Endothelial cell of umbilical vein (primary cell): ENCODE results near the gene EVA1A. TPM values are rescaled to one million over a fixed set of nuclear protein-coding genes. Genes with fewer than 3 reads are reported as not detected.

ENCODE experiments used
- BruUV-seq: library from RNA; stranded (reverse); fragments of 400-500 nt; replicated peaks from 2 replicates; lab custom pipeline; 2021; lab: Mats Ljungman, UMichigan
- CTCF ChIA-PET: fragments of 300-600, 350-600 bp; sonication (Branson Sonifier 250); formaldehyde crosslinking; loops from one replicate; lab custom pipeline; 2021; ENCODE audit warnings: antibody characterized with exemption, inconsistent platforms; lab: Charles Lee
- POLR2A ChIA-PET: fragments of 300-600, 350-600 bp; sonication (Branson Sonifier 250); formaldehyde crosslinking; loops from one replicate; lab custom pipeline; 2021; ENCODE audit warnings: antibody characterized with exemption, inconsistent platforms; lab: Charles Lee
- DNase-seq: peaks from one replicate; pipeline ENCODE4 v3.0.0-alpha.2; 2011; ENCODE audit warnings: low read depth, low spot score
- FAIRE-seq: peaks from 2 replicates; lab custom pipeline; 2011; peaks lifted over from hg19 to GRCh38; lab: Jason Lieb, UNC
- H2AFZ ChIP-seq: 2 replicates; pipeline ENCODE4 v1.6.0; 2012; ENCODE audit warnings: low read depth, low read length, control low read depth, inconsistent platforms
- H3K27ac ChIP-seq: 2 replicates; pipeline ENCODE4 v1.5.1; 2011; ENCODE audit warnings: low read depth, mild to moderate bottlenecking, control low read depth, low read length, moderate library complexity; ENCODE audit not compliant: insufficient read depth
- H3K27me3 ChIP-seq, 2 experiments: 2 replicates each; pipeline versions ENCODE4 v1.6.0 to v1.6.1; 2011; ENCODE audit warnings: low read length in 2 of 2, mixed read lengths in 1 of 2; ENCODE audit not compliant: control insufficient read depth in 2 of 2, insufficient read depth in 2 of 2
- H3K36me3 ChIP-seq, 2 experiments: 2 replicates in 1 of 2; 3 replicates in 1 of 2; pipeline ENCODE4 v1.5.1; 2011; ENCODE audit warnings: low read length in 2 of 2, mild to moderate bottlenecking in 1 of 2, moderate library complexity in 1 of 2; ENCODE audit not compliant: control insufficient read depth in 2 of 2, insufficient read depth in 2 of 2; ENCODE audit errors: extremely low read depth in 1 of 2
- H3K4me1 ChIP-seq: 3 replicates; pipeline ENCODE4 v1.5.1; 2011; ENCODE audit warnings: mild to moderate bottlenecking, low read length; ENCODE audit not compliant: control insufficient read depth, insufficient read depth; ENCODE audit errors: extremely low read depth
- H3K4me2 ChIP-seq: 2 replicates; pipeline ENCODE4 v1.6.1; 2011; ENCODE audit warnings: low read length, control low read depth, mixed read lengths; ENCODE audit not compliant: insufficient read depth
- H3K4me3 ChIP-seq, 3 experiments: fragments of 200-600 bp in 1 of 3; sonication (generic), shearing (Covaris generic) in 1 of 3; replicated peaks in 1 of 3; 2 replicates each; pipeline ENCODE4 v1.5.1; 2011 to 2016; ENCODE audit warnings: control low read depth in 3 of 3, low read length in 3 of 3, mild to moderate bottlenecking in 2 of 3, inconsistent platforms in 1 of 3, low read depth in 1 of 3, moderate library complexity in 1 of 3; ENCODE audit not compliant: insufficient read depth in 1 of 3
- H3K79me2 ChIP-seq: 2 replicates; pipeline ENCODE4 v1.6.0; 2012; ENCODE audit warnings: low read length, inconsistent platforms; ENCODE audit not compliant: control insufficient read depth, insufficient read depth
- H3K9ac ChIP-seq: replicated peaks from 2 replicates; pipeline ENCODE3; 2011; ENCODE audit warnings: low read length, control low read depth; ENCODE audit not compliant: insufficient read depth; ENCODE audit errors: extremely low read depth
- H3K9me1 ChIP-seq: replicated peaks from 3 replicates; pipeline ENCODE4 v1.6.0; 2011; ENCODE audit warnings: mild to moderate bottlenecking, low read length; ENCODE audit not compliant: control insufficient read depth, insufficient read depth; ENCODE audit errors: extremely low read depth
- H3K9me3 ChIP-seq: replicated peaks from 2 replicates; pipeline ENCODE4 v1.5.1; 2012; ENCODE audit warnings: low read length, inconsistent platforms; ENCODE audit not compliant: control insufficient read depth, insufficient read depth
- H4K20me1 ChIP-seq: replicated peaks from 2 replicates; pipeline ENCODE3; 2011; ENCODE audit warnings: mild to moderate bottlenecking, low read length; ENCODE audit not compliant: control insufficient read depth, insufficient read depth; ENCODE audit errors: extremely low read depth
- EZH2 ChIP-seq: IDR thresholded peaks from 2 replicates; pipeline ENCODE4 v1.6.1; 2012; ENCODE audit warnings: borderline replicate concordance, low read depth, mild to moderate bottlenecking, moderate library complexity, low read length, inconsistent platforms; ENCODE audit not compliant: severe bottlenecking
- FOS ChIP-seq: IDR thresholded peaks from 2 replicates; pipeline ENCODE4 v1.6.1; 2011; ENCODE audit warnings: mild to moderate bottlenecking, low read length, moderate library complexity, borderline replicate concordance; ENCODE audit not compliant: insufficient read depth
- GATA2 ChIP-seq: IDR thresholded peaks from 2 replicates; pipeline ENCODE4 v1.7.0; 2011; ENCODE audit warnings: low read depth, mild to moderate bottlenecking, moderate library complexity, mixed read lengths, low read length; ENCODE audit not compliant: insufficient read length, insufficient read depth
- JUN ChIP-seq: IDR thresholded peaks from 2 replicates; pipeline ENCODE4 v1.6.1; 2011; ENCODE audit warnings: borderline replicate concordance, low read depth; ENCODE audit not compliant: insufficient read length, insufficient read depth
- MAX ChIP-seq: IDR thresholded peaks from 2 replicates; pipeline ENCODE4 v1.6.1; 2011; ENCODE audit not compliant: insufficient read depth, insufficient read length
- MYC ChIP-seq: IDR thresholded peaks from one replicate; pipeline ENCODE4 v1.6.1; 2011; ENCODE audit warnings: mild to moderate bottlenecking, low read depth, low read length
- POLR2A ChIP-seq: IDR thresholded peaks from 2 replicates; pipeline ENCODE4 v1.6.1; 2012; ENCODE audit warnings: low read depth, mild to moderate bottlenecking, control low read depth, low read length
- POLR2AphosphoS5 ChIP-seq: IDR thresholded peaks from 2 replicates; pipeline ENCODE4 v1.6.1; 2012; ENCODE audit warnings: low read depth, mild to moderate bottlenecking, control low read depth, low read length, moderate library complexity; ENCODE audit not compliant: insufficient read depth
- dilution Hi-C: fragments of 300-500 bp; cut with MboI; formaldehyde crosslinking; loops from one replicate; pipeline ENCODE4 v1.15.0; 2019; ENCODE audit warnings: low sequenced_read_pairs; ENCODE audit not compliant: extremely low pct_ligation_motif_present
- intact Hi-C: fragments of 100-400 bp; cut with micrococcal nuclease; formaldehyde crosslinking; loops from one replicate; pipeline ENCODE4 v1.10.0; 2022
- polyA plus RNA-seq, 4 experiments: library from polyadenylated mRNA; depleted of rRNA in 3 of 4; stranded (reverse) in 3 of 4; unstranded in 1 of 4; fragments of >200 nt; gene quantifications; 2 replicates each; pipeline versions ENCODE4 v1.2.1 to v1.2.3, GENCODE V29; 2011 to 2012; ENCODE audit warnings: missing spikeins in 1 of 4
- total RNA-seq: library from RNA; stranded (reverse); gene quantifications from 2 replicates; pipeline ENCODE4 v1.2.3, GENCODE V29; 2021
- TF ChIP-seq, protein P1 (sequence below), 2 donors: IDR thresholded peaks; 1 replicate in 1 of 2; 2 replicates in 1 of 2; pipeline ENCODE4 v1.5.1; 2011; ENCODE audit warnings: low read length in 2 of 2, mild to moderate bottlenecking in 2 of 2, moderate library complexity in 2 of 2, control low read depth in 1 of 2, inconsistent platforms in 1 of 2, low read depth in 1 of 2; ENCODE audit not compliant: insufficient read depth in 1 of 2; ENCODE audit errors: extremely low read depth in 1 of 2

Gene EVA1A
- total and polyA plus RNA-seq, 2 donors (not counting 3 experiments of a cell fraction or from before 2014, with no cell fraction given): 52.6 to 66.5 TPM

- Histone ChIP-seq H3K27ac (no peak overlapping the region), H2AFZ (no peak overlapping the region), H3K4me2 (no peak overlapping the region), H3K4me1 (no peaks in the 10 kb centered on the region), H4K20me1 (no peaks in the 10 kb centered on the region), H3K79me2 (no peaks in the 10 kb centered on the region), H3K27me3 (no peaks in the 10 kb centered on the region), H3K9me1 (no peaks in the 10 kb centered on the region), H3K9ac (no peak overlapping the region), H3K4me3 (no peak overlapping the region), H3K36me3 (peaks cover 6 to 7% of the 10 kb centered on the region in 2 experiments), H3K9me3 (no peaks in the 10 kb centered on the region)
- dilution Hi-C loops: no loop called here
- POLR2A ChIA-PET: no interaction called here
- no TSS peak for BruUV-seq
- DNase-seq: no peak
- CTCF ChIA-PET: interaction anchor here (1.2 to 1.3 kb wide), 2 partner anchors 10 to 138 kb away, joined by 3 to 4 read pairs; no protein-coding TSS in a partner anchor
- FAIRE-seq: no peak
- intact Hi-C loops: no loop called here
- TF ChIP-seq FOS (no peak), POLR2AphosphoS5 (no peak), POLR2A (no peak), GATA2 (no peak), JUN (no peak), EZH2 (no peak), MYC (no peak), MAX (no peak)
- TF ChIP-seq, protein P1, sequence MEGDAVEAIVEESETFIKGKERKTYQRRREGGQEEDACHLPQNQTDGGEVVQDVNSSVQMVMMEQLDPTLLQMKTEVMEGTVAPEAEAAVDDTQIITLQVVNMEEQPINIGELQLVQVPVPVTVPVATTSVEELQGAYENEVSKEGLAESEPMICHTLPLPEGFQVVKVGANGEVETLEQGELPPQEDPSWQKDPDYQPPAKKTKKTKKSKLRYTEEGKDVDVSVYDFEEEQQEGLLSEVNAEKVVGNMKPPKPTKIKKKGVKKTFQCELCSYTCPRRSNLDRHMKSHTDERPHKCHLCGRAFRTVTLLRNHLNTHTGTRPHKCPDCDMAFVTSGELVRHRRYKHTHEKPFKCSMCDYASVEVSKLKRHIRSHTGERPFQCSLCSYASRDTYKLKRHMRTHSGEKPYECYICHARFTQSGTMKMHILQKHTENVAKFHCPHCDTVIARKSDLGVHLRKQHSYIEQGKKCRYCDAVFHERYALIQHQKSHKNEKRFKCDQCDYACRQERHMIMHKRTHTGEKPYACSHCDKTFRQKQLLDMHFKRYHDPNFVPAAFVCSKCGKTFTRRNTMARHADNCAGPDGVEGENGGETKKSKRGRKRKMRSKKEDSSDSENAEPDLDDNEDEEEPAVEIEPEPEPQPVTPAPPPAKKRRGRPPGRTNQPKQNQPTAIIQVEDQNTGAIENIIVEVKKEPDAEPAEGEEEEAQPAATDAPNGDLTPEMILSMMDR (IDR thresholded peaks at IDR 0.05; ENCODE audit: extremely low read depth in 1 of 2, insufficient read depth in 1 of 2, low read depth in 1 of 2, low read length in 2 of 2): no peak
Observed at GRCh38 chr2:75489721-75490120, 71.0 kb downstream of the EVA1A start.
